Vagina (tissue), 2 donors: ENCODE results near the gene DAPK2.
"Not testable (repeated sequence)": the region's sequence is repeated elsewhere in the genome, so short reads cannot be mapped to it uniquely, and the experiment has no call there.

ENCODE experiments used
- CTCF ChIP-seq, 3 experiments: fragments of 450-650 bp in 2 of 3; fragments of 200-600 bp in 1 of 3; sonication (generic) in 1 of 3; IDR thresholded peaks; one replicate each; pipeline ENCODE4 v1.5.1; 2017 to 2019; ENCODE audit warnings: antibody characterized with exemption in 3 of 3, mild to moderate bottlenecking in 2 of 3, moderate library complexity in 2 of 3
- POLR2A ChIP-seq, 2 donors: fragments of 450-650 bp; IDR thresholded peaks; one replicate each; pipeline ENCODE4 v1.6.1; 2017; ENCODE audit warnings: antibody characterized with exemption in 2 of 2, mild to moderate bottlenecking in 2 of 2, moderate library complexity in 2 of 2

DNA sequence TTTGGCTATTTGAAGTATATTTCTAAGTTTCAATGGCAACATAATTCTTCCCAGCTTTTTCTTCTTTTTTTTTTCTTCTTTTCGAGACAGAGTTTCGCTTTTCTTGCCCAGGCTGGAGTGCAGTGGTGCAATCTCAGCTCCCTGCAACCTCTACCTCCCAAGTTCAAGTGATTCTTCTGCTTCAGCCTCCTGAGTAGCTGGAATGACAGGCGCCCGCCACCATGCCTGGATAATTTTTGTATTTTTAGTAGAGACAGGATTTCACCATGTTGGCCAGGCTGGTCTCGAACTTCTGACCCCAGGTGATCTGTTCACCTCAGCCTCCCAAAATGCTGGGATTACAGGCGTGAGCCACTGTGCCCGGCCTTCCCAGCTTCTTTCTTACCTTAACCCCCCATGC, 146.7 kb downstream of the DAPK2 start:
- not testable (repeated sequence) for TF ChIP-seq CTCF, POLR2A (IDR thresholded peaks at IDR 0.05)
